ENCODE data around the gene CDK1. TPM values are rescaled to one million over a fixed set of nuclear protein-coding genes. Genes with fewer than 3 reads are reported as not detected.

Gene CDK1
- total and polyA plus RNA-seq, 10 of the 15 experiments (the other 5 are each of a cell fraction or from before 2014, with no cell fraction given) = 81.5 to 361 (median 133) TPM

DNA sequence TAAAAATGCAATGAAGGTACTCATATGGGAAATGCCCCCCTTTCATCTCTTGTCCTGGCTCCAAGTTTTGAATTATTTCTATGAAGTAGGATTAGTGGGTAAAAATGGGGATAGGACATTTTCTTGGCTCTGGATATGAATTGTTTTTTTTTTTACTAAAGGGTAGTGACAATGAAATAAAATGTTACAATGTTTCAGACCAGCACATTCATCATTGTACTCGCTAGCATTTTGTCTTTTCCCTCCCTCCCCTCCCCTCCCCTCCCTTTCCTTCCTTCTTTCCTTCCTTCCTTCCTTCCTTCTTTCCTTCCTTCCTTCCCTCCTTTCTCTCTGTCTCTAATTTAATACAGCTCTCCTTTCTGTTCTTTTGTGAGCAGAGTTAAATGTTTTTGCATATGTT is 64.4 kb downstream of the CDK1 start:
- H3K9ac ChIP-seq (ENCODE audit: control insufficient read depth, insufficient read depth, low read length) = no peak overlapping the region
- WGBS (ENCODE audit: insufficient coverage, insufficient replicate concordance, low lambda C conversion rate, missing lambda C conversion rate) = 0% methylated on average over 1 of the region's 1 CpG
- in situ Hi-C loops (cut with MboI) = no loop called here
- H3K27ac ChIP-seq (ENCODE audit: control insufficient read depth, insufficient read depth) = no peak overlapping the region
- no peaks in the 10 kb centered on the region for H3K9me3 ChIP-seq (replicated peaks; ENCODE audit: control insufficient read depth, insufficient read depth, low read length)
- no peaks in the 10 kb centered on the region for H3K27me3 ChIP-seq (replicated peaks in 1 of 2; ENCODE audit: control insufficient read depth in 2 of 2, insufficient read depth in 2 of 2, low read length in 1 of 2)
- no peak for ATAC-seq
- H2AFZ ChIP-seq (ENCODE audit: control insufficient read depth, low read depth, low read length) = no peak overlapping the region
- RAD21 ChIA-PET (ENCODE audit: unreplicated experiment) = interaction anchor here (1.0 kb wide), 1 partner anchor 22 kb away, joined by 3 read pairs; no protein-coding TSS in a partner anchor
- DNase-seq (ENCODE audit: low read depth, low spot score) = no peak
- TF ChIP-seq KLF5 (IDR thresholded peaks at IDR 0.05; ENCODE audit: partially characterized antibody) (no peak), IRF4 (IDR thresholded peaks at IDR 0.05; ENCODE audit: low read depth, low read length) (no peak), NFXL1 (IDR thresholded peaks at IDR 0.05; ENCODE audit: borderline replicate concordance) (no peak), ZNF622 (IDR thresholded peaks at IDR 0.05) (no peak), BCL11A (IDR thresholded peaks at IDR 0.05; ENCODE audit: low read depth, low read length) (no peak), RFX5 (IDR thresholded peaks at IDR 0.05; ENCODE audit: low read depth, low read length) (no peak), POLR2A (IDR thresholded peaks at IDR 0.05; ENCODE audit: low read depth, low read length) (no peak), DPF2 (IDR thresholded peaks at IDR 0.05) (no peak), POLR2AphosphoS2 (IDR thresholded peaks at IDR 0.05; ENCODE audit: low read depth, low read length) (no peak), BMI1 (IDR thresholded peaks at IDR 0.05; ENCODE audit: borderline replicate concordance) (no peak), JUNB (IDR thresholded peaks at IDR 0.05) (no peak), FOXM1 (IDR thresholded peaks at IDR 0.05; ENCODE audit: low read depth, low read length) (no peak), TCF3 (IDR thresholded peaks at IDR 0.05; ENCODE audit: borderline replicate concordance, insufficient read depth, low read depth, low read length) (no peak)
- TF ChIP-seq, protein P1, sequence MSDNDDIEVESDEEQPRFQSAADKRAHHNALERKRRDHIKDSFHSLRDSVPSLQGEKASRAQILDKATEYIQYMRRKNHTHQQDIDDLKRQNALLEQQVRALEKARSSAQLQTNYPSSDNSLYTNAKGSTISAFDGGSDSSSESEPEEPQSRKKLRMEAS (IDR thresholded peaks at IDR 0.05; ENCODE audit: low read depth, low read length) = no peak
- TF ChIP-seq, protein P2, sequence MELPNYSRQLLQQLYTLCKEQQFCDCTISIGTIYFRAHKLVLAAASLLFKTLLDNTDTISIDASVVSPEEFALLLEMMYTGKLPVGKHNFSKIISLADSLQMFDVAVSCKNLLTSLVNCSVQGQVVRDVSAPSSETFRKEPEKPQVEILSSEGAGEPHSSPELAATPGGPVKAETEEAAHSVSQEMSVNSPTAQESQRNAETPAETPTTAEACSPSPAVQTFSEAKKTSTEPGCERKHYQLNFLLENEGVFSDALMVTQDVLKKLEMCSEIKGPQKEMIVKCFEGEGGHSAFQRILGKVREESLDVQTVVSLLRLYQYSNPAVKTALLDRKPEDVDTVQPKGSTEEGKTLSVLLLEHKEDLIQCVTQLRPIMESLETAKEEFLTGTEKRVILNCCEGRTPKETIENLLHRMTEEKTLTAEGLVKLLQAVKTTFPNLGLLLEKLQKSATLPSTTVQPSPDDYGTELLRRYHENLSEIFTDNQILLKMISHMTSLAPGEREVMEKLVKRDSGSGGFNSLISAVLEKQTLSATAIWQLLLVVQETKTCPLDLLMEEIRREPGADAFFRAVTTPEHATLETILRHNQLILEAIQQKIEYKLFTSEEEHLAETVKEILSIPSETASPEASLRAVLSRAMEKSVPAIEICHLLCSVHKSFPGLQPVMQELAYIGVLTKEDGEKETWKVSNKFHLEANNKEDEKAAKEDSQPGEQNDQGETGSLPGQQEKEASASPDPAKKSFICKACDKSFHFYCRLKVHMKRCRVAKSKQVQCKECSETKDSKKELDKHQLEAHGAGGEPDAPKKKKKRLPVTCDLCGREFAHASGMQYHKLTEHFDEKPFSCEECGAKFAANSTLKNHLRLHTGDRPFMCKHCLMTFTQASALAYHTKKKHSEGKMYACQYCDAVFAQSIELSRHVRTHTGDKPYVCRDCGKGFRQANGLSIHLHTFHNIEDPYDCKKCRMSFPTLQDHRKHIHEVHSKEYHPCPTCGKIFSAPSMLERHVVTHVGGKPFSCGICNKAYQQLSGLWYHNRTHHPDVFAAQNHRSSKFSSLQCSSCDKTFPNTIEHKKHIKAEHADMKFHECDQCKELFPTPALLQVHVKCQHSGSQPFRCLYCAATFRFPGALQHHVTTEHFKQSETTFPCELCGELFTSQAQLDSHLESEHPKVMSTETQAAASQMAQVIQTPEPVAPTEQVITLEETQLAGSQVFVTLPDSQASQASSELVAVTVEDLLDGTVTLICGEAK (IDR thresholded peaks at IDR 0.05; ENCODE audit: borderline replicate concordance) = no peak
- TF ChIP-seq, protein P3, sequence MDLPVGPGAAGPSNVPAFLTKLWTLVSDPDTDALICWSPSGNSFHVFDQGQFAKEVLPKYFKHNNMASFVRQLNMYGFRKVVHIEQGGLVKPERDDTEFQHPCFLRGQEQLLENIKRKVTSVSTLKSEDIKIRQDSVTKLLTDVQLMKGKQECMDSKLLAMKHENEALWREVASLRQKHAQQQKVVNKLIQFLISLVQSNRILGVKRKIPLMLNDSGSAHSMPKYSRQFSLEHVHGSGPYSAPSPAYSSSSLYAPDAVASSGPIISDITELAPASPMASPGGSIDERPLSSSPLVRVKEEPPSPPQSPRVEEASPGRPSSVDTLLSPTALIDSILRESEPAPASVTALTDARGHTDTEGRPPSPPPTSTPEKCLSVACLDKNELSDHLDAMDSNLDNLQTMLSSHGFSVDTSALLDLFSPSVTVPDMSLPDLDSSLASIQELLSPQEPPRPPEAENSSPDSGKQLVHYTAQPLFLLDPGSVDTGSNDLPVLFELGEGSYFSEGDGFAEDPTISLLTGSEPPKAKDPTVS (IDR thresholded peaks at IDR 0.05; ENCODE audit: low read depth, low read length) = no peak
- CTCF ChIA-PET = interaction anchor here (0.7 kb wide), 2 partner anchors 16 to 55 kb away, joined by 4 read pairs; no protein-coding TSS in a partner anchor
- no TSS peak for BruUV-seq (replicated peaks)
- no peaks in the 10 kb centered on the region for H4K20me1 ChIP-seq (ENCODE audit: control insufficient read depth, insufficient read depth)
- POLR2A ChIA-PET = no interaction called here
- intact Hi-C loops (cut with micrococcal nuclease; ENCODE audit: unreplicated experiment) = no loop called here
- no peak overlapping the region for H3K4me3 ChIP-seq
- H3K4me1 ChIP-seq (ENCODE audit: control insufficient read depth, insufficient read depth, low read length) = no peaks in the 10 kb centered on the region
- no peaks in the 10 kb centered on the region for H3K36me3 ChIP-seq (ENCODE audit: control insufficient read depth in 2 of 2, insufficient read depth in 2 of 2, low read length in 1 of 2)
- H3K79me2 ChIP-seq (ENCODE audit: control insufficient read depth, insufficient read depth, low read length) = no peaks in the 10 kb centered on the region
- SMC1A ChIA-PET (ENCODE audit: uncharacterized antibody, unreplicated experiment) = no interaction called here
- no peak overlapping the region for H3K4me2 ChIP-seq (ENCODE audit: control insufficient read depth, insufficient read depth)
- no peak for FAIRE-seq

Measured in GM12878 (cell line).